WTC11 (cell line): ENCODE measurements around the gene GPATCH2L. TPM values are rescaled to one million over a fixed set of nuclear protein-coding genes. Genes with fewer than 3 reads are reported as not detected.

ENCODE experiments used
- ATAC-seq: fragments of 200-7000 bp; cut with Tn5 transposase; 2 replicates; pipeline ENCODE4 v1.10.0; 2021; ENCODE audit warnings: mild to moderate bottlenecking, moderate library complexity
- CTCF ChIA-PET: fragments of 300-600 bp; sonication (Branson Sonifier 250); formaldehyde crosslinking; loops from one replicate; lab custom pipeline; 2021; ENCODE audit warnings: antibody characterized with exemption; lab: Charles Lee
- POLR2A ChIA-PET: fragments of 350-600 bp; sonication (Branson Sonifier 250); formaldehyde crosslinking; loops from one replicate; lab custom pipeline; 2021; ENCODE audit warnings: antibody characterized with exemption; lab: Charles Lee
- DNase-seq: peaks from one replicate; pipeline ENCODE4 v3.0.0; 2021; ENCODE audit warnings: low spot score
- H3K27ac Mint-ChIP-seq: 2 replicates; pipeline ENCODE4 v1.8.0; 2021; ENCODE audit warnings: mixed read lengths
- H3K27me3 Mint-ChIP-seq: 2 replicates; pipeline ENCODE4 v1.8.0; 2021; ENCODE audit warnings: low read depth, mild to moderate bottlenecking, moderate library complexity, mixed read lengths
- H3K36me3 Mint-ChIP-seq: 2 replicates; pipeline ENCODE4 v1.8.0; 2021; ENCODE audit warnings: mixed read lengths
- H3K4me1 Mint-ChIP-seq: 2 replicates; pipeline ENCODE4 v1.8.0; 2022; ENCODE audit warnings: mixed read lengths
- H3K4me3 Mint-ChIP-seq: 2 replicates; pipeline ENCODE4 v1.8.0; 2021; ENCODE audit warnings: mild to moderate bottlenecking, moderate library complexity, mixed read lengths
- H3K9me3 Mint-ChIP-seq: 2 replicates; pipeline ENCODE4 v1.8.0; 2021; ENCODE audit warnings: mixed read lengths
- ATF3 ChIP-seq: sonication (generic); formaldehyde crosslinking; conservative IDR thresholded peaks from 2 replicates; pipeline ENCODE4 v1.8.1; 2022; ENCODE audit warnings: mild to moderate bottlenecking, missing genetic modification reagents
- E2F5 ChIP-seq: sonication (generic); formaldehyde crosslinking; IDR thresholded peaks from 2 replicates; pipeline ENCODE4 v1.8.1; 2022; ENCODE audit warnings: mild to moderate bottlenecking, moderate library complexity, missing genetic modification reagents
- ESRRA ChIP-seq: sonication (generic); formaldehyde crosslinking; IDR thresholded peaks from 2 replicates; pipeline ENCODE4 v1.8.1; 2022; ENCODE audit warnings: mild to moderate bottlenecking, missing genetic modification reagents, borderline replicate concordance
- GABPB1 ChIP-seq: sonication (generic); formaldehyde crosslinking; IDR thresholded peaks from 2 replicates; pipeline ENCODE4 v1.8.1; 2023; ENCODE audit warnings: mild to moderate bottlenecking, missing genetic modification reagents
- GRHL2 ChIP-seq: fragments of 250-450 bp; sonication (Bioruptor Pico); IDR thresholded peaks from 2 replicates; pipeline ENCODE4 v1.8.0; 2022; ENCODE audit warnings: mild to moderate bottlenecking, moderate library complexity; ENCODE audit not compliant: insufficient replicate concordance, severe bottlenecking
- GTF2I ChIP-seq: fragments of 250-450 bp; sonication (Bioruptor Pico); conservative IDR thresholded peaks from 2 replicates; pipeline ENCODE4 v1.4.0; 2021; ENCODE audit warnings: mild to moderate bottlenecking
- IRF2 ChIP-seq: sonication (generic); formaldehyde crosslinking; IDR thresholded peaks from 2 replicates; pipeline ENCODE4 v1.8.0; 2022; ENCODE audit warnings: low read depth, missing genetic modification reagents, borderline replicate concordance
- JUN ChIP-seq: sonication (generic); formaldehyde crosslinking; IDR thresholded peaks from 2 replicates; pipeline ENCODE4 v1.8.0; 2023; ENCODE audit warnings: mild to moderate bottlenecking, missing genetic modification reagents
- MAX ChIP-seq: sonication (generic); formaldehyde crosslinking; IDR thresholded peaks from 2 replicates; pipeline ENCODE4 v1.8.0; 2022; ENCODE audit warnings: mild to moderate bottlenecking, missing genetic modification reagents
- NFYB ChIP-seq: sonication (generic); formaldehyde crosslinking; conservative IDR thresholded peaks from 2 replicates; pipeline ENCODE4 v1.8.0; 2022; ENCODE audit warnings: low read depth, missing genetic modification reagents
- OVOL2 ChIP-seq: fragments of 250-450 bp; sonication (Bioruptor Pico); IDR thresholded peaks from 2 replicates; pipeline ENCODE4 v1.9.0; 2021; ENCODE audit warnings: mild to moderate bottlenecking, borderline replicate concordance
- PRRX2 ChIP-seq: fragments of 250-450 bp; sonication (Bioruptor Pico); IDR thresholded peaks from 2 replicates; pipeline ENCODE4 v1.8.0; 2021; ENCODE audit warnings: mild to moderate bottlenecking
- ZNF219 ChIP-seq: sonication (generic); formaldehyde crosslinking; IDR thresholded peaks from 2 replicates; pipeline ENCODE4 v1.8.0; 2023; ENCODE audit warnings: missing genetic modification reagents, mild to moderate bottlenecking, borderline replicate concordance
- ZNF396 ChIP-seq: fragments of 250-450 bp; sonication (Bioruptor Pico); IDR thresholded peaks from 2 replicates; pipeline ENCODE4 v1.8.0; 2021; ENCODE audit warnings: mild to moderate bottlenecking, moderate library complexity, borderline replicate concordance
- ZNF425 ChIP-seq: fragments of 250-450 bp; sonication (Bioruptor Pico); conservative IDR thresholded peaks from 2 replicates; pipeline ENCODE4 v1.9.0; 2021; ENCODE audit warnings: mild to moderate bottlenecking
- ZSCAN18 ChIP-seq: fragments of 250-450 bp; sonication (Bioruptor Pico); IDR thresholded peaks from 2 replicates; pipeline ENCODE4 v2.1.2; 2022; ENCODE audit warnings: mild to moderate bottlenecking, moderate library complexity
- total RNA-seq: library from RNA; stranded (reverse); gene quantifications from 3 replicates; pipeline ENCODE4 v1.2.3, GENCODE V29; 2021
- TF ChIP-seq, protein P1 (sequence below): sonication (generic); formaldehyde crosslinking; IDR thresholded peaks from 2 replicates; pipeline ENCODE4 v1.8.1; 2023; ENCODE audit warnings: mild to moderate bottlenecking, missing genetic modification reagents, borderline replicate concordance
- TF ChIP-seq, protein P2 (sequence below): fragments of 250-450 bp; sonication (Bioruptor Pico); IDR thresholded peaks from 2 replicates; pipeline ENCODE4 v1.9.0; 2021; ENCODE audit warnings: mild to moderate bottlenecking
- TF ChIP-seq, protein P3 (sequence below): fragments of 250-450 bp; sonication (Bioruptor Pico); IDR thresholded peaks from 2 replicates; pipeline ENCODE4 v1.9.0; 2021; ENCODE audit warnings: mild to moderate bottlenecking

Gene GPATCH2L
- total RNA-seq, 1 experiment from 2014 or later, result 67.2 TPM

GRCh38 chr14:76191297-76191696, 39.6 kb downstream of the GPATCH2L start:
- H3K9me3 Mint-ChIP-seq, result no peaks in the 10 kb centered on the region
- TF ChIP-seq ZNF219 (CRISPR knock-in tag) (no peak), OVOL2 (no peak)
- DNase-seq (no peak), ATAC-seq (no peak)
- ChIA-PET CTCF (interaction anchor here (1.4 kb wide), 1 partner anchor 141 kb away, joined by 5 read pairs; no protein-coding TSS in a partner anchor), POLR2A (interaction anchor here (0.6 kb wide), 1 partner anchor 1862 kb away, joined by 3 read pairs; no protein-coding TSS in a partner anchor)
- H3K4me3 Mint-ChIP-seq, result no peak overlapping the region
- H3K4me1 Mint-ChIP-seq, result peaks cover 5% of the 10 kb centered on the region; the same call in 1 of the 2 replicates
- H3K27ac Mint-ChIP-seq, result no peak overlapping the region
- peaks cover 22% of the 10 kb centered on the region for H3K36me3 Mint-ChIP-seq
- no peaks in the 10 kb centered on the region for H3K27me3 Mint-ChIP-seq

GRCh38 chr14:76193696-76194095, 42.0 kb downstream of the GPATCH2L start:
- no peak overlapping the region for H3K27ac Mint-ChIP-seq
- ChIA-PET POLR2A (no interaction called here), CTCF (interaction anchor here (0.7 kb wide), 1 partner anchor 117 kb away, joined by 4 read pairs; no protein-coding TSS in a partner anchor)
- DNase-seq (no peak), ATAC-seq (no peak)
- TF ChIP-seq GABPB1 (CRISPR knock-in tag) (no peak), JUN (no peak), MAX (no peak), ZNF425 (CRISPR knock-in tag) (no peak), NFYB (CRISPR knock-in tag) (no peak), IRF2 (CRISPR knock-in tag) (no peak), ATF3 (CRISPR knock-in tag) (no peak), ZNF396 (no peak)
- TF ChIP-seq, protein P1, sequence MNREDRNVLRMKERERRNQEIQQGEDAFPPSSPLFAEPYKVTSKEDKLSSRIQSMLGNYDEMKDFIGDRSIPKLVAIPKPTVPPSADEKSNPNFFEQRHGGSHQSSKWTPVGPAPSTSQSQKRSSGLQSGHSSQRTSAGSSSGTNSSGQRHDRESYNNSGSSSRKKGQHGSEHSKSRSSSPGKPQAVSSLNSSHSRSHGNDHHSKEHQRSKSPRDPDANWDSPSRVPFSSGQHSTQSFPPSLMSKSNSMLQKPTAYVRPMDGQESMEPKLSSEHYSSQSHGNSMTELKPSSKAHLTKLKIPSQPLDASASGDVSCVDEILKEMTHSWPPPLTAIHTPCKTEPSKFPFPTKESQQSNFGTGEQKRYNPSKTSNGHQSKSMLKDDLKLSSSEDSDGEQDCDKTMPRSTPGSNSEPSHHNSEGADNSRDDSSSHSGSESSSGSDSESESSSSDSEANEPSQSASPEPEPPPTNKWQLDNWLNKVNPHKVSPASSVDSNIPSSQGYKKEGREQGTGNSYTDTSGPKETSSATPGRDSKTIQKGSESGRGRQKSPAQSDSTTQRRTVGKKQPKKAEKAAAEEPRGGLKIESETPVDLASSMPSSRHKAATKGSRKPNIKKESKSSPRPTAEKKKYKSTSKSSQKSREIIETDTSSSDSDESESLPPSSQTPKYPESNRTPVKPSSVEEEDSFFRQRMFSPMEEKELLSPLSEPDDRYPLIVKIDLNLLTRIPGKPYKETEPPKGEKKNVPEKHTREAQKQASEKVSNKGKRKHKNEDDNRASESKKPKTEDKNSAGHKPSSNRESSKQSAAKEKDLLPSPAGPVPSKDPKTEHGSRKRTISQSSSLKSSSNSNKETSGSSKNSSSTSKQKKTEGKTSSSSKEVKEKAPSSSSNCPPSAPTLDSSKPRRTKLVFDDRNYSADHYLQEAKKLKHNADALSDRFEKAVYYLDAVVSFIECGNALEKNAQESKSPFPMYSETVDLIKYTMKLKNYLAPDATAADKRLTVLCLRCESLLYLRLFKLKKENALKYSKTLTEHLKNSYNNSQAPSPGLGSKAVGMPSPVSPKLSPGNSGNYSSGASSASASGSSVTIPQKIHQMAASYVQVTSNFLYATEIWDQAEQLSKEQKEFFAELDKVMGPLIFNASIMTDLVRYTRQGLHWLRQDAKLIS (CRISPR knock-in tag), result no peak
- TF ChIP-seq, protein P2, sequence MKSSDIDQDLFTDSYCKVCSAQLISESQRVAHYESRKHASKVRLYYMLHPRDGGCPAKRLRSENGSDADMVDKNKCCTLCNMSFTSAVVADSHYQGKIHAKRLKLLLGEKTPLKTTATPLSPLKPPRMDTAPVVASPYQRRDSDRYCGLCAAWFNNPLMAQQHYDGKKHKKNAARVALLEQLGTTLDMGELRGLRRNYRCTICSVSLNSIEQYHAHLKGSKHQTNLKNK, result no peak
- no peaks in the 10 kb centered on the region for H3K9me3 Mint-ChIP-seq
- peaks cover 5% of the 10 kb centered on the region; the same call in 1 of the 2 replicates for H3K4me1 Mint-ChIP-seq
- H3K36me3 Mint-ChIP-seq, result peaks cover 38% of the 10 kb centered on the region
- H3K27me3 Mint-ChIP-seq, result no peaks in the 10 kb centered on the region
- no peak overlapping the region for H3K4me3 Mint-ChIP-seq

DNA sequence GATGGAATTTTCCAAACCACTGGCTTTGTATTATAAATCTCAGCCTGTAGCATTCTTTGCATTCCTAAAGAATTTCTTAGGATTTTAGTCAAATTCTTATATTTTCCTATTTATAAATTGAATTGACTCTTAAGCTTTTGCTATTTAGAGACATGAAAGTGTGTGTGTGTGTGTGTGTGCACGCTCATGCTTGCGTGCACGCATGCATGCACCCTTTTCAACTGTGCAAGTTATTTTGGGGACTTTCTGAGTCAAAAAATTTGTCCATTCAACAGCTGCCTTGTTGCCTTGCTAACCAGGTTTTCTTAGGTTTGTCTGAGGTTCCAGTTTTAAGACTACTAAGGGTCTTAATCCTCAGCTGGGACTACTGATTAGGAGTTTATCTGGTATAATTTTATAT, 42.6 kb downstream of the GPATCH2L start:
- H3K4me1 Mint-ChIP-seq, result peaks cover 5% of the 10 kb centered on the region; the same call in 1 of the 2 replicates
- no peak overlapping the region for H3K27ac Mint-ChIP-seq
- H3K27me3 Mint-ChIP-seq, result no peaks in the 10 kb centered on the region
- no peak overlapping the region for H3K4me3 Mint-ChIP-seq
- ATAC-seq (no peak), DNase-seq (no peak)
- ChIA-PET CTCF (interaction anchor here (0.7 to 1.1 kb wide), 2 partner anchors 13 to 116 kb away, joined by 3 to 4 read pairs; no protein-coding TSS in a partner anchor), POLR2A (no interaction called here)
- H3K36me3 Mint-ChIP-seq, result peaks cover 44% of the 10 kb centered on the region
- H3K9me3 Mint-ChIP-seq, result no peaks in the 10 kb centered on the region
- TF ChIP-seq, protein P3, sequence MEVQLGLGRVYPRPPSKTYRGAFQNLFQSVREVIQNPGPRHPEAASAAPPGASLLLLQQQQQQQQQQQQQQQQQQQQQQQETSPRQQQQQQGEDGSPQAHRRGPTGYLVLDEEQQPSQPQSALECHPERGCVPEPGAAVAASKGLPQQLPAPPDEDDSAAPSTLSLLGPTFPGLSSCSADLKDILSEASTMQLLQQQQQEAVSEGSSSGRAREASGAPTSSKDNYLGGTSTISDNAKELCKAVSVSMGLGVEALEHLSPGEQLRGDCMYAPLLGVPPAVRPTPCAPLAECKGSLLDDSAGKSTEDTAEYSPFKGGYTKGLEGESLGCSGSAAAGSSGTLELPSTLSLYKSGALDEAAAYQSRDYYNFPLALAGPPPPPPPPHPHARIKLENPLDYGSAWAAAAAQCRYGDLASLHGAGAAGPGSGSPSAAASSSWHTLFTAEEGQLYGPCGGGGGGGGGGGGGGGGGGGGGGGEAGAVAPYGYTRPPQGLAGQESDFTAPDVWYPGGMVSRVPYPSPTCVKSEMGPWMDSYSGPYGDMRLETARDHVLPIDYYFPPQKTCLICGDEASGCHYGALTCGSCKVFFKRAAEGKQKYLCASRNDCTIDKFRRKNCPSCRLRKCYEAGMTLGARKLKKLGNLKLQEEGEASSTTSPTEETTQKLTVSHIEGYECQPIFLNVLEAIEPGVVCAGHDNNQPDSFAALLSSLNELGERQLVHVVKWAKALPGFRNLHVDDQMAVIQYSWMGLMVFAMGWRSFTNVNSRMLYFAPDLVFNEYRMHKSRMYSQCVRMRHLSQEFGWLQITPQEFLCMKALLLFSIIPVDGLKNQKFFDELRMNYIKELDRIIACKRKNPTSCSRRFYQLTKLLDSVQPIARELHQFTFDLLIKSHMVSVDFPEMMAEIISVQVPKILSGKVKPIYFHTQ (CRISPR knock-in tag), result no peak
- TF ChIP-seq ZSCAN18 (no peak), GTF2I (CRISPR knock-in tag) (no peak), ESRRA (CRISPR knock-in tag) (no peak), E2F5 (CRISPR knock-in tag) (no peak), PRRX2 (CRISPR knock-in tag) (no peak), GRHL2 (CRISPR knock-in tag) (no peak), JUN (no peak)
